CD4-positive, alpha-beta T cell treated with Interleukin-6 for 4 hours (primary cell): ENCODE data around the gene MMP2.

Source experiments
- DNase-seq: peaks from one replicate; pipeline ENCODE4 v3.0.0-alpha.2; 2020; ENCODE audit warnings: mixed read lengths

MMP2 gene

GRCh38 chr16:55495616-55496289, 16.8 kb downstream of the MMP2 start:
- no peak for DNase-seq

- DNase-seq: no peak
These were observed 17.6 kb downstream of the MMP2 start for GRCh38 chr16:55496509-55497145.

GRCh38 chr16:55497558-55497957, 18.6 kb downstream of the MMP2 start:
- no peak for DNase-seq

GRCh38 chr16:55498101-55498500, 19.1 kb downstream of the MMP2 start:
- no peak for DNase-seq

GRCh38 chr16:55499281-55499680, 20.3 kb downstream of the MMP2 start:
- DNase-seq: no peak

- no peak for DNase-seq
These were observed 21.0 kb downstream of the MMP2 start for GRCh38 chr16:55499951-55500529.

GRCh38 chr16:55500530-55501011, 21.6 kb downstream of the MMP2 start:
- no peak for DNase-seq

- DNase-seq: no peak
These were observed 22.7 kb downstream of the MMP2 start for GRCh38 chr16:55501549-55502322.

- DNase-seq: no peak
These were observed 23.9 kb downstream of the MMP2 start for GRCh38 chr16:55502801-55503366.

GRCh38 chr16:55503726-55504550, 24.9 kb downstream of the MMP2 start:
- DNase-seq: no peak

GRCh38 chr16:55505333-55506015, 26.5 kb downstream of the MMP2 start:
- DNase-seq: no peak

GRCh38 chr16:55506083-55506482, 27.1 kb downstream of the MMP2 start:
- DNase-seq: no peak

- DNase-seq: no peak
These were observed 27.7 kb downstream of the MMP2 start for GRCh38 chr16:55506708-55507107.

GRCh38 chr16:55508271-55508921, 29.4 kb downstream of the MMP2 start:
- DNase-seq: no peak

- DNase-seq: peak; percentile 12
These were observed 30.2 kb downstream of the MMP2 start, which contains the start of gene LPCAT2 for GRCh38 chr16:55508941-55509931. Gene LPCAT2 (plus strand): TSS chr16:55509072. CDS start chr16:55509182, 110 bp downstream.

GRCh38 chr16:55510185-55510805, 31.3 kb downstream of the MMP2 start:
- DNase-seq: no peak

GRCh38 chr16:55512941-55513340, 33.9 kb downstream of the MMP2 start:
- DNase-seq: no peak

GRCh38 chr16:55513616-55514015, 34.6 kb downstream of the MMP2 start:
- DNase-seq: no peak

- DNase-seq: no peak
These were observed 36.1 kb downstream of the MMP2 start for GRCh38 chr16:55515111-55515510.
